GM23338 (cell line): ENCODE results near the gene LIMCH1. TPM values are rescaled to one million over a fixed set of nuclear protein-coding genes. Genes with fewer than 3 reads are reported as not detected.

Source experiments
- ATAC-seq: fragments of 200-7000 bp; cut with Tn5 transposase; 3 replicates; pipeline ENCODE4 v1.9.1; 2020
- DNase-seq: peaks from one replicate; pipeline ENCODE4 v3.0.0-alpha.2; 2015; ENCODE audit warnings: low spot score
- H2AFZ ChIP-seq: fragments of 200-600 bp; sonication (generic); 2 replicates; pipeline ENCODE4 v1.8.0; 2016; ENCODE audit warnings: antibody characterized with exemption, mild to moderate bottlenecking, moderate library complexity
- H3F3A ChIP-seq: fragments of 200-600 bp; sonication (generic); replicated peaks from 2 replicates; pipeline ENCODE4 v1.8.0; 2017; ENCODE audit warnings: antibody characterized with exemption, mixed run types, low read depth
- H3K27ac ChIP-seq: fragments of 200-600 bp; sonication (generic); 2 replicates; pipeline ENCODE4 v1.6.1; 2016; ENCODE audit warnings: low read depth
- H3K27me3 ChIP-seq: fragments of 200-600 bp; sonication (generic); 2 replicates; pipeline ENCODE4 v1.8.0; 2016; ENCODE audit warnings: mild to moderate bottlenecking, mixed run types, moderate library complexity; ENCODE audit not compliant: insufficient read depth
- H3K36me3 ChIP-seq: fragments of 200-600 bp; sonication (generic); 2 replicates; pipeline ENCODE4 v1.8.0; 2016; ENCODE audit warnings: mild to moderate bottlenecking; ENCODE audit not compliant: insufficient read depth
- H3K4me1 ChIP-seq: fragments of 200-600 bp; sonication (generic); 2 replicates; pipeline ENCODE4 v1.8.0; 2016; ENCODE audit warnings: mild to moderate bottlenecking, moderate library complexity; ENCODE audit not compliant: insufficient read depth
- H3K4me2 ChIP-seq: fragments of 200-600 bp; sonication (generic); 2 replicates; pipeline ENCODE4 v1.7.1; 2017; ENCODE audit warnings: mixed run types
- H3K4me3 ChIP-seq: fragments of 200-600 bp; sonication (generic); 2 replicates; pipeline ENCODE4 v1.6.1; 2016; ENCODE audit warnings: mixed run types
- H3K79me2 ChIP-seq: fragments of 200-600 bp; sonication (generic); replicated peaks from 2 replicates; pipeline ENCODE4 v1.8.0; 2017; ENCODE audit warnings: mild to moderate bottlenecking; ENCODE audit not compliant: insufficient read depth
- H3K9me2 ChIP-seq: fragments of 200-600 bp; sonication (generic); 2 replicates; pipeline ENCODE4 v1.8.0; 2017; ENCODE audit not compliant: insufficient read depth
- H4K20me1 ChIP-seq: fragments of 200-600 bp; sonication (generic); replicated peaks from 2 replicates; pipeline ENCODE4 v1.8.0; 2017; ENCODE audit warnings: mild to moderate bottlenecking; ENCODE audit not compliant: insufficient read depth
- H3K27ac Mint-ChIP-seq: 2 replicates; pipeline ENCODE4 v1.8.0; 2020; ENCODE audit warnings: inconsistent platforms, mild to moderate bottlenecking, moderate library complexity, mixed read lengths
- H3K27me3 Mint-ChIP-seq: 3 replicates; pipeline ENCODE4 v1.8.0; 2022; ENCODE audit warnings: low read depth, mild to moderate bottlenecking, moderate library complexity, mixed read lengths, inconsistent platforms; ENCODE audit not compliant: insufficient read depth, poor library complexity
- H3K36me3 Mint-ChIP-seq: 3 replicates; pipeline ENCODE4 v1.8.0; 2021; ENCODE audit warnings: low read depth, mild to moderate bottlenecking, inconsistent platforms, moderate library complexity, mixed read lengths
- H3K4me1 Mint-ChIP-seq: 3 replicates; pipeline ENCODE4 v1.8.0; 2020; ENCODE audit warnings: mild to moderate bottlenecking, inconsistent platforms, mixed read lengths
- H3K4me3 Mint-ChIP-seq: 3 replicates; pipeline ENCODE4 v1.8.0; 2021; ENCODE audit warnings: moderate library complexity, mild to moderate bottlenecking, inconsistent platforms, mixed read lengths
- H3K9me3 Mint-ChIP-seq: 3 replicates; pipeline ENCODE4 v1.8.0; 2020; ENCODE audit warnings: moderate library complexity, mild to moderate bottlenecking, inconsistent platforms, mixed read lengths
- CREB1 ChIP-seq: fragments of 250-450 bp; sonication (Bioruptor Pico); IDR thresholded peaks from 2 replicates; pipeline ENCODE4 v1.5.0; 2020; ENCODE audit warnings: low read depth, mild to moderate bottlenecking, moderate library complexity
- CTCF ChIP-seq, 2 experiments: fragments of 200-600 bp in 1 of 2; sonication (generic) in 1 of 2; conservative IDR thresholded peaks; 2 replicates each; pipeline versions ENCODE4 v1.5.1 to v1.6.1; 2016 to 2017; ENCODE audit warnings: antibody characterized with exemption in 2 of 2, low read depth in 2 of 2, mild to moderate bottlenecking in 2 of 2, moderate library complexity in 1 of 2
- EZH2 ChIP-seq: fragments of 200-600 bp; sonication (generic); IDR thresholded peaks from one replicate; pipeline ENCODE4 v1.8.0; 2017; ENCODE audit warnings: antibody characterized with exemption, mild to moderate bottlenecking, low read depth; ENCODE audit not compliant: unreplicated experiment
- JUNB ChIP-seq: IDR thresholded peaks from one replicate; pipeline ENCODE4 v1.6.1; 2016; ENCODE audit warnings: antibody characterized with exemption; ENCODE audit not compliant: unreplicated experiment
- POLR2AphosphoS5 ChIP-seq: IDR thresholded peaks from 2 replicates; pipeline ENCODE4 v1.6.1; 2016; ENCODE audit warnings: antibody characterized with exemption, low read depth
- STAT1 ChIP-seq: IDR thresholded peaks from one replicate; pipeline ENCODE4 v1.6.1; 2016; ENCODE audit warnings: antibody characterized with exemption; ENCODE audit not compliant: unreplicated experiment
- ZNF114 ChIP-seq: fragments of 250-450 bp; sonication (Bioruptor Pico); IDR thresholded peaks from 2 replicates; pipeline ENCODE4 v1.5.0; 2020; ENCODE audit warnings: mild to moderate bottlenecking, moderate library complexity
- ZNF462 ChIP-seq: fragments of 250-450 bp; sonication (Bioruptor Pico); IDR thresholded peaks from 2 replicates; pipeline ENCODE4 v1.5.0; 2020; ENCODE audit warnings: mild to moderate bottlenecking, moderate library complexity
- polyA plus RNA-seq: library from polyadenylated mRNA; unstranded; fragments of >200 nt; fragmentation: Nextera tagmentation; extraction: Ambion mirVana; gene quantifications from 2 replicates; pipeline ENCODE4 v1.2.1, GENCODE V29; 2016
- total RNA-seq: library from RNA; depleted of rRNA; stranded (reverse); fragments of >200 nt; shearing (Covaris generic); gene quantifications from 2 replicates; pipeline ENCODE4 v1.2.3, GENCODE V29; 2014

Gene LIMCH1
- total and polyA plus RNA-seq, 2 experiments from 2014 or later, result 1.5 TPM

- no peak for TF ChIP-seq CTCF (conservative IDR thresholded peaks at IDR 0.05; ENCODE audit: low read depth in 2 of 2)
- no peak for TF ChIP-seq ZNF114 (CRISPR knock-in tag)
These were observed 130.1 kb downstream of the LIMCH1 start (continued) for GRCh38 chr4:41668024-41668423.

- Histone ChIP-seq H3K79me2 (no peaks in the 10 kb centered on the region), H3K36me3 (no peaks in the 10 kb centered on the region), H3K4me1 (peaks cover 14% of the 10 kb centered on the region; the same call in 1 of the 2 replicates), H3K27me3 (no peaks in the 10 kb centered on the region), H3K9me2 (peaks cover 8% of the 10 kb centered on the region; the same call in 1 of the 2 replicates), H3K4me2 (no peak overlapping the region), H3F3A (no peaks in the 10 kb centered on the region), H2AFZ (no peak overlapping the region), H3K4me3 (no peak overlapping the region), H4K20me1 (no peaks in the 10 kb centered on the region), H3K27ac (no peak overlapping the region)
- Mint-ChIP-seq H3K4me1 (peaks cover 19% of the 10 kb centered on the region), H3K9me3 (no peaks in the 10 kb centered on the region), H3K36me3 (no peaks in the 10 kb centered on the region), H3K27ac (no peak overlapping the region), H3K27me3 (peaks cover 2% of the 10 kb centered on the region), H3K4me3 (no peak overlapping the region)
- ATAC-seq (no peak), DNase-seq (no peak)
- TF ChIP-seq EZH2 (no peak), STAT1 (no peak), CREB1 (CRISPR knock-in tag) (no peak), CTCF (conservative IDR thresholded peaks at IDR 0.05; ENCODE audit: low read depth in 2 of 2) (no peak)
These were observed 132.6 kb downstream of the LIMCH1 start for GRCh38 chr4:41670530-41670929.

- Histone ChIP-seq H2AFZ (no peak overlapping the region), H3K27ac (no peak overlapping the region), H3K79me2 (no peaks in the 10 kb centered on the region), H3K27me3 (no peaks in the 10 kb centered on the region), H3K4me3 (no peak overlapping the region), H3K36me3 (no peaks in the 10 kb centered on the region), H4K20me1 (no peaks in the 10 kb centered on the region), H3K4me2 (no peak overlapping the region), H3K4me1 (peaks cover 18% of the 10 kb centered on the region; the same call in 1 of the 2 replicates), H3F3A (no peaks in the 10 kb centered on the region), H3K9me2 (peaks cover 8% of the 10 kb centered on the region; the same call in 1 of the 2 replicates)
- peaks cover 2% of the 10 kb centered on the region for H3K27me3 Mint-ChIP-seq
- DNase-seq (no peak), ATAC-seq (no peak)
- no peaks in the 10 kb centered on the region for H3K36me3 Mint-ChIP-seq
- peaks cover 22% of the 10 kb centered on the region for H3K4me1 Mint-ChIP-seq
- H3K9me3 Mint-ChIP-seq, result no peaks in the 10 kb centered on the region
- H3K4me3 Mint-ChIP-seq, result no peak overlapping the region
- no peak overlapping the region for H3K27ac Mint-ChIP-seq
- no peak for TF ChIP-seq JUNB
- no peak for TF ChIP-seq EZH2
- no peak for TF ChIP-seq POLR2AphosphoS5
- no peak for TF ChIP-seq ZNF462 (CRISPR knock-in tag)
These were observed 133.0 kb downstream of the LIMCH1 start for GRCh38 chr4:41670982-41671381.
